Hepatocyte (in vitro differentiated cells): ENCODE results near the gene GPR161. TPM values are rescaled to one million over a fixed set of nuclear protein-coding genes. Genes with fewer than 3 reads are reported as not detected.

Experiments
- DNase-seq: peaks from one replicate; pipeline ENCODE4 v3.0.0-alpha.2; 2016; ENCODE audit warnings: low spot score
- H2AFZ ChIP-seq: fragments of 200-600 bp; sonication (generic); 2 replicates; pipeline ENCODE4 v1.6.0; 2016; ENCODE audit warnings: antibody characterized with exemption, mild to moderate bottlenecking
- H3K27ac ChIP-seq: fragments of 200-600 bp; sonication (generic); 2 replicates; pipeline ENCODE4 v1.5.1; 2016; ENCODE audit warnings: mild to moderate bottlenecking
- H3K27me3 ChIP-seq: fragments of 200-600 bp; sonication (generic); 2 replicates; pipeline ENCODE4 v1.6.1; 2016
- H3K36me3 ChIP-seq: fragments of 200-600 bp; sonication (generic); replicated peaks from 2 replicates; pipeline ENCODE4 v1.5.1; 2016; ENCODE audit warnings: low read depth; ENCODE audit not compliant: insufficient read depth
- H3K4me1 ChIP-seq: fragments of 200-600 bp; sonication (generic); 2 replicates; pipeline ENCODE4 v1.5.1; 2016; ENCODE audit warnings: mild to moderate bottlenecking, moderate library complexity; ENCODE audit not compliant: insufficient read depth
- H3K4me2 ChIP-seq: fragments of 200-600 bp; sonication (generic); 2 replicates; pipeline ENCODE4 v1.6.0; 2016
- H3K4me3 ChIP-seq: fragments of 200-600 bp; sonication (generic); 2 replicates; pipeline ENCODE4 v1.5.1; 2016; ENCODE audit warnings: mild to moderate bottlenecking
- H3K79me2 ChIP-seq: fragments of 200-600 bp; sonication (generic); 2 replicates; pipeline ENCODE4 v1.6.0; 2017; ENCODE audit warnings: mild to moderate bottlenecking
- H3K9me2 ChIP-seq: fragments of 200-600 bp; sonication (generic); replicated peaks from 2 replicates; pipeline ENCODE4 v1.6.0; 2017; ENCODE audit warnings: mild to moderate bottlenecking; ENCODE audit not compliant: insufficient read depth
- H3K9me3 ChIP-seq: fragments of 200-600 bp; sonication (generic); 2 replicates; pipeline ENCODE4 v1.5.1; 2016; ENCODE audit warnings: low read depth, mild to moderate bottlenecking
- H4K20me1 ChIP-seq: fragments of 200-600 bp; sonication (generic); 2 replicates; pipeline ENCODE4 v1.6.0; 2016; ENCODE audit warnings: mild to moderate bottlenecking; ENCODE audit not compliant: insufficient read depth, poor library complexity, severe bottlenecking
- EZH2 ChIP-seq: fragments of 200-600 bp; sonication (generic); IDR thresholded peaks from 2 replicates; pipeline ENCODE4 v1.6.1; 2016; ENCODE audit warnings: antibody characterized with exemption, mild to moderate bottlenecking, borderline replicate concordance
- EZH2phosphoT487 ChIP-seq: fragments of 200-600 bp; sonication (generic); IDR thresholded peaks from one replicate; pipeline ENCODE4 v1.6.1; 2018; ENCODE audit warnings: antibody characterized with exemption, mild to moderate bottlenecking, low read depth, moderate library complexity; ENCODE audit not compliant: unreplicated experiment, severe bottlenecking
- WGBS: methylation state at CpG from one replicate; pipeline ENCODE4 v1.1.6; 2016; ENCODE audit warnings: low lambda C conversion rate; ENCODE audit errors: missing lambda C conversion rate; 5-methylcytosine and 5-hydroxymethylcytosine counted together
- polyA plus RNA-seq: library from polyadenylated mRNA; unstranded; fragments of >200 nt; fragmentation: Nextera tagmentation; extraction: Ambion mirVana; gene quantifications from 2 replicates; pipeline ENCODE4 v1.2.1, GENCODE V29; 2016
- total RNA-seq: library from RNA; depleted of rRNA; stranded (reverse); fragments of >200 nt; gene quantifications from 2 replicates; pipeline ENCODE4 v1.2.3, GENCODE V29; 2014
- TF ChIP-seq, protein P1 (sequence below): fragments of 200-600 bp; sonication (generic); IDR thresholded peaks from 2 replicates; pipeline ENCODE4 v1.5.1; 2016; ENCODE audit warnings: antibody characterized with exemption, mild to moderate bottlenecking; ENCODE audit not compliant: poor library complexity

The GPR161 gene
- total and polyA plus RNA-seq, 2 experiments from 2014 or later: 15.9 to 19.3 TPM

DNA sequence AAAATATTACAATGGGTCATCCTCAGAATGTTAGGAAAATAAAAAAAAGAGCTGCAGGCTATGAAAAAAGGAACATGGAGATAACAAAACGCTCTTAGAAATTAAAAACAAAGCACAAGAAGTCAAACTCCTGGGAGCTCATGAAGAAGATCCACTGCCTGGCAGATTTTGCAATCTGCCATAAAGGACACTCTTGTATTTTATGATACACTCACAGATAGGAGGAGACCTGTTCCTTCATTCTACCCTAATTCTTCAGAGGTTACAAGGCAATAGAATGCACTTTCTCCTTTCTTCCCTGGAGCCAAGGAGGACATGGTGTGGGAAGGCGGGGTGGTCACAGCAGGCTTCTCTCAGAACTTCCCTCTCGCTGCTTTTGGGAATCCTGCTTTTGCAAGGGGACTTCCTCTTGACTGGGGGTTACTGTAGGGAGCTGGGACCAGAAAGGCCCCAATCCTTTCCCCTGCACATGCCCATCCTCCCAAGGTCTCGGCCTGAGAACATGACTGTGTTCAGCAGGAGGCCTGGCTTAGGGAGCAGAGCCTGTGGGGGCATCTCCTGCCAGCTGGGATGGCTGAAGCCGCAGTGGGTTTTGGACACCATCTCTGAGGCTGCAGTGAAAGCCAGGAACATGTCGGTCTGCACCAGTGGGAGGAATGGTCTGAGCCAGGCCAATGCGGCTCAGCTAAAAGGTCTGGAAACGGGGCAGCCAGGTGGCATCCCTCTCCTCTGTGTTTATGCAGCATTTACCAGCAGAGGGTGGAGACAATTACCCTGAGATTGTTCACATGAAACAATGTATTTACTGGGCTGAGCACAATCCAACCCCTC lies 44.8 kb downstream of the GPR161 start:
- Histone ChIP-seq H3K36me3 (no peaks in the 10 kb centered on the region), H4K20me1 (no peaks in the 10 kb centered on the region), H3K4me3 (no peak overlapping the region), H3K9me3 (no peaks in the 10 kb centered on the region), H3K27ac (no peak overlapping the region), H2AFZ (no peak overlapping the region), H3K4me2 (no peak overlapping the region), H3K27me3 (no peaks in the 10 kb centered on the region), H3K9me2 (no peaks in the 10 kb centered on the region), H3K4me1 (no peaks in the 10 kb centered on the region), H3K79me2 (no peaks in the 10 kb centered on the region)
- WGBS: 93% methylated on average over 8 of the region's 8 CpGs
- DNase-seq: no peak
- TF ChIP-seq EZH2: no peak
- no peak for TF ChIP-seq EZH2phosphoT487
- TF ChIP-seq, protein P1, sequence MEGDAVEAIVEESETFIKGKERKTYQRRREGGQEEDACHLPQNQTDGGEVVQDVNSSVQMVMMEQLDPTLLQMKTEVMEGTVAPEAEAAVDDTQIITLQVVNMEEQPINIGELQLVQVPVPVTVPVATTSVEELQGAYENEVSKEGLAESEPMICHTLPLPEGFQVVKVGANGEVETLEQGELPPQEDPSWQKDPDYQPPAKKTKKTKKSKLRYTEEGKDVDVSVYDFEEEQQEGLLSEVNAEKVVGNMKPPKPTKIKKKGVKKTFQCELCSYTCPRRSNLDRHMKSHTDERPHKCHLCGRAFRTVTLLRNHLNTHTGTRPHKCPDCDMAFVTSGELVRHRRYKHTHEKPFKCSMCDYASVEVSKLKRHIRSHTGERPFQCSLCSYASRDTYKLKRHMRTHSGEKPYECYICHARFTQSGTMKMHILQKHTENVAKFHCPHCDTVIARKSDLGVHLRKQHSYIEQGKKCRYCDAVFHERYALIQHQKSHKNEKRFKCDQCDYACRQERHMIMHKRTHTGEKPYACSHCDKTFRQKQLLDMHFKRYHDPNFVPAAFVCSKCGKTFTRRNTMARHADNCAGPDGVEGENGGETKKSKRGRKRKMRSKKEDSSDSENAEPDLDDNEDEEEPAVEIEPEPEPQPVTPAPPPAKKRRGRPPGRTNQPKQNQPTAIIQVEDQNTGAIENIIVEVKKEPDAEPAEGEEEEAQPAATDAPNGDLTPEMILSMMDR: no peak

DNA sequence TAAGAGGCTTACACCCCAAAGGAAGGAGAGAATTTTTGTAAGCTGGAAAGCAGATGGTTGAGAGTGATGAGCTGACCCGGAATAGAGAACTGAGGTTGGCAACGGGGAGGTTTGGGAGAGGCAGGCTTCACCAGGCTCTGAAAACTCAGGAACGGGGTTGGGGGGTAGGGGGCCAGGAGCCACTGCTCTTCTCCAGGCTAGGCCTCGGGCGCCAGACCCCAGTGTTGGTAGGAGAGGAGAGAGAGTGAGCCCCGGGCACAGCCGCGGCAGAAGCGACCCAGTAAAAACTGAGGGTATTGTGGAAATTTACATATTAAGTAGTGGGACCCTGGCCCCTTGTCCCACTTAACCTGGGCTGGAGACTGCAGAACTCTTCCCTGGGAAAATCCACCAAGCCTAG lies 45.7 kb downstream of the GPR161 start:
- no peaks in the 10 kb centered on the region for H4K20me1 ChIP-seq
- H3K79me2 ChIP-seq: no peaks in the 10 kb centered on the region
- H3K27ac ChIP-seq: no peak overlapping the region
- WGBS: 98% methylated on average over 9 of the region's 9 CpGs
- no peaks in the 10 kb centered on the region for H3K9me2 ChIP-seq
- no peak overlapping the region for H3K4me2 ChIP-seq
- no peak overlapping the region for H2AFZ ChIP-seq
- TF ChIP-seq EZH2phosphoT487 (no peak), EZH2 (no peak)
- TF ChIP-seq, protein P1: no peak
- no peak for DNase-seq
- no peaks in the 10 kb centered on the region for H3K9me3 ChIP-seq
- H3K36me3 ChIP-seq: no peaks in the 10 kb centered on the region
- no peaks in the 10 kb centered on the region for H3K27me3 ChIP-seq
- no peaks in the 10 kb centered on the region for H3K4me1 ChIP-seq
- no peak overlapping the region for H3K4me3 ChIP-seq

DNA sequence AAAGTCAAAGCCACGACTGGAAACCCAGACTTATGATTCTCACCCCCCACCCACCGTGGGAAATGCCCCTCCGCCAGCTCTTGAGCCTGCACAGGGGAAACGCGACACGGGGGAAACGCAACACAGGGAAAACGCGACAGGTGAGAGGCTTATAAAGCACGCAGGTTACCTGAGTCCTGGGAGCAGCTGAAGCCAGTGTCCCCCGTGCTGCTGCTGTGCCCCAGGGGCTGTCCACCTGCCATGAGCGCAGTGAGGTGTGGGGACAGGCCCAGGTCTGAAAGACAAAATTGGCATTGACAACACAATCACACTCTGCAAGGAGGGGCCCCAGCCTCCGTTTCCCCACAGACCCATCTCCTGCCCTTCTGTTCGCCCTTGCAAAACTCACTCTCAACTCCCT lies 46.3 kb downstream of the GPR161 start:
- no peak overlapping the region for H2AFZ ChIP-seq
- TF ChIP-seq EZH2 (no peak), EZH2phosphoT487 (no peak)
- TF ChIP-seq, protein P1: no peak
- 95% methylated on average over 14 of the region's 14 CpGs for WGBS
- no peaks in the 10 kb centered on the region for H4K20me1 ChIP-seq
- no peaks in the 10 kb centered on the region for H3K4me1 ChIP-seq
- no peaks in the 10 kb centered on the region for H3K36me3 ChIP-seq
- no peaks in the 10 kb centered on the region for H3K79me2 ChIP-seq
- H3K4me2 ChIP-seq: no peak overlapping the region
- no peaks in the 10 kb centered on the region for H3K9me2 ChIP-seq
- H3K9me3 ChIP-seq: no peaks in the 10 kb centered on the region
- H3K4me3 ChIP-seq: no peak overlapping the region
- DNase-seq: no peak
- H3K27me3 ChIP-seq: no peaks in the 10 kb centered on the region
- no peak overlapping the region for H3K27ac ChIP-seq
